ENCODE results near the gene PTPN6. TPM values are rescaled to one million over a fixed set of nuclear protein-coding genes. Genes with fewer than 3 reads are reported as not detected.

Gene PTPN6
- total and polyA plus RNA-seq, 2 of the 13 experiments (the other 11 are each of a cell fraction or from before 2014, with no cell fraction given), result 10.5 to 10.6 TPM

DNA sequence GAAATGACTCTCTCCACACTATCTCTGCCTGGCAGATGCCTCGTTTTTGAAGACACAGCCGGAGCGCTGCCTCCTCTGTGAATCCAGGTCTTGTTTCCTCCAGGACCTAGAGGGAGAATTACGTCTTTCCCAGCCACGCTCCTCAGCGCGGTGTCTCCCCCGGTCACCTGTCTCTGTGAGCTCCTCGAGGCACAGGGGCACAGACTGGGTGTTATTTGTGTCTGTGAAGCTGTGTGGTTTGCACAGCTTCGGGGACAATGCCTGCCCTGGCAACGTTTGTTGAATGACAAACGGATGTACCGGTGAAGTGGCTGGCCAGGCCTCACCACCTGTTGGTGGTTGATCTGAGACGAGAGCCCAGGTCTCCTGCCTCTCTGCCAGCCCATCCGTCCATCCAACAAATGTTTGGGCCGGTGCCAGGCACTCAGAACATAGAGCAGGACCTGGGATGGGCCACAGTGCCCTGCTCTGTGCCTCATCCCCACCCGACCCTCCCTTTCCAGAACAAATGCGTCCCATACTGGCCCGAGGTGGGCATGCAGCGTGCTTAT, 6.1 kb downstream of the PTPN6 start:
- in situ Hi-C loops (cut with HindIII; ENCODE audit: extremely low pct_ligation_motif_present, low pct_unique_long_range_greater_than_20kb) (no loop called here), intact Hi-C loops (cut with micrococcal nuclease; ENCODE audit: unreplicated experiment) (no loop called here)
- Histone ChIP-seq H3K27me3 (ENCODE audit: control insufficient read depth in 1 of 2, insufficient read depth in 2 of 2, low read length in 2 of 2) (no peaks in the 10 kb centered on the region), H3K9ac (ENCODE audit: insufficient read depth, low read depth, low read length) (no peak overlapping the region), H3K4me3 (replicated peaks in 1 of 3; ENCODE audit: insufficient read depth in 1 of 3, low read depth in 2 of 3, low read length in 3 of 3) (no peak overlapping the region), H3K79me2 (ENCODE audit: insufficient read depth, low read length) (no peaks in the 10 kb centered on the region), H3K36me3 (replicated peaks in 1 of 2; ENCODE audit: control insufficient read depth in 1 of 2, insufficient read depth in 2 of 2, low read length in 2 of 2) (no peaks in the 10 kb centered on the region; a peak in 1 of 5 replicates), H4K20me1 (ENCODE audit: insufficient read depth, low read length) (no peaks in the 10 kb centered on the region), H3K27ac (ENCODE audit: extremely low read length, insufficient read depth, low read length) (no peak overlapping the region), H2AFZ (ENCODE audit: low read length) (no peak overlapping the region), H3K9me3 (ENCODE audit: low read length) (no peaks in the 10 kb centered on the region), H3K4me1 (ENCODE audit: insufficient read depth, low read length) (peaks cover 18% of the 10 kb centered on the region), H3K4me2 (ENCODE audit: low read depth, low read length) (no peak overlapping the region)
- ATAC-seq (no peak), FAIRE-seq (no peak), DNase-seq (ENCODE audit: low spot score) (no peak)
- CTCF ChIA-PET (ENCODE audit: low intra/inter-chr PET ratio, low total read pairs), result no interaction called here
- TF ChIP-seq, protein P1, sequence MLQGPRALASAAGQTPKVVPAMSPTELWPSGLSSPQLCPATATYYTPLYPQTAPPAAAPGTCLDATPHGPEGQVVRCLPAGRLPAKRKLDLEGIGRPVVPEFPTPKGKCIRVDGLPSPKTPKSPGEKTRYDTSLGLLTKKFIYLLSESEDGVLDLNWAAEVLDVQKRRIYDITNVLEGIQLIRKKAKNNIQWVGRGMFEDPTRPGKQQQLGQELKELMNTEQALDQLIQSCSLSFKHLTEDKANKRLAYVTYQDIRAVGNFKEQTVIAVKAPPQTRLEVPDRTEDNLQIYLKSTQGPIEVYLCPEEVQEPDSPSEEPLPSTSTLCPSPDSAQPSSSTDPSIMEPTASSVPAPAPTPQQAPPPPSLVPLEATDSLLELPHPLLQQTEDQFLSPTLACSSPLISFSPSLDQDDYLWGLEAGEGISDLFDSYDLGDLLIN (CRISPR knock-in tag; IDR thresholded peaks at IDR 0.05; ENCODE audit: borderline replicate concordance), result no peak
- TF ChIP-seq ZFY (CRISPR knock-in tag; IDR thresholded peaks at IDR 0.05), result no peak
- TF ChIP-seq, protein P2, sequence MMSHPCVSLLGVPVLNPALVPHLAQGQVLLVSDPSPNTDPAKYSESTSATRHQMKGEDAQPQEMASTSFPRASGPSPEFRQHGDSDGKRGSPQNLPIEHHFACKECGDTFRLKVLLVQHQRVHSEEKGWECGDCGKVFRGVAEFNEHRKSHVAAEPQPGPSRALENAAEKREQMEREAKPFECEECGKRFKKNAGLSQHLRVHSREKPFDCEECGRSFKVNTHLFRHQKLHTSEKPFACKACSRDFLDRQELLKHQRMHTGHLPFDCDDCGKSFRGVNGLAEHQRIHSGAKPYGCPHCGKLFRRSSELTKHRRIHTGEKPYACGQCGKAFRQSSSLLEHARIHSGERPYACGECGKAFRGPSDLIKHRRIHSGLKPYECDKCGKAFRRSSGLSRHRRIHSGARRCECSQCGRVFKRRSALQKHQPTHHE (CRISPR knock-in tag; IDR thresholded peaks at IDR 0.05; ENCODE audit: borderline replicate concordance), result no peak
- TF ChIP-seq ZNF569 (CRISPR knock-in tag; IDR thresholded peaks at IDR 0.05; ENCODE audit: borderline replicate concordance), result no peak
- TF ChIP-seq, protein P3, sequence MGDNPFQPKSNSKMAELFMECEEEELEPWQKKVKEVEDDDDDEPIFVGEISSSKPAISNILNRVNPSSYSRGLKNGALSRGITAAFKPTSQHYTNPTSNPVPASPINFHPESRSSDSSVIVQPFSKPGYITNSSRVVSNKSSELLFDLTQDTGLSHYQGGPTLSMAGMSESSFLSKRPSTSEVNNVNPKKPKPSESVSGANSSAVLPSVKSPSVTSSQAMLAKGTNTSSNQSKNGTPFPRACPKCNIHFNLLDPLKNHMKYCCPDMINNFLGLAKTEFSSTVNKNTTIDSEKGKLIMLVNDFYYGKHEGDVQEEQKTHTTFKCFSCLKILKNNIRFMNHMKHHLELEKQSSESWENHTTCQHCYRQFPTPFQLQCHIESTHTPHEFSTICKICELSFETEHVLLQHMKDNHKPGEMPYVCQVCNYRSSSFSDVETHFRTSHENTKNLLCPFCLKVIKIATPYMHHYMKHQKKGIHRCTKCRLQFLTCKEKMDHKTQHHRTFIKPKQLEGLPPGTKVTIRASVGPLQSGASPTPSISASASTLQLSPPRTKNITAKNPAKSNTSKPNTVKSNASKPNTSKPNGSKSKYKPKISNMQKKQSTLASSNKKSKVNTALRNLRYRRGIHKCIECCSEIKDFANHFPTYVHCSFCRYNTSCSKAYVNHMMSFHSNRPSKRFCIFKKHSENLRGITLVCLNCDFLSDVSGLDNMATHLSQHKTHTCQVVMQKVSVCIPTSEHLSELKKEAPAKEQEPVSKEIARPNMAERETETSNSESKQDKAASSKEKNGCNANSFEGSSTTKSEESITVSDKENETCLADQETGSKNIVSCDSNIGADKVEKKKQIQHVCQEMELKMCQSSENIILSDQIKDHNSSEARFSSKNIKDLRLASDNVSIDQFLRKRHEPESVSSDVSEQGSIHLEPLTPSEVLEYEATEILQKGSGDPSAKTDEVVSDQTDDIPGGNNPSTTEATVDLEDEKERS (CRISPR knock-in tag; IDR thresholded peaks at IDR 0.05), result no peak
- TF ChIP-seq HOXA7 (CRISPR knock-in tag; IDR thresholded peaks at IDR 0.05), result no peak
- no peak for TF ChIP-seq ZNF124 (CRISPR knock-in tag; IDR thresholded peaks at IDR 0.05)
- TF ChIP-seq, protein P4, sequence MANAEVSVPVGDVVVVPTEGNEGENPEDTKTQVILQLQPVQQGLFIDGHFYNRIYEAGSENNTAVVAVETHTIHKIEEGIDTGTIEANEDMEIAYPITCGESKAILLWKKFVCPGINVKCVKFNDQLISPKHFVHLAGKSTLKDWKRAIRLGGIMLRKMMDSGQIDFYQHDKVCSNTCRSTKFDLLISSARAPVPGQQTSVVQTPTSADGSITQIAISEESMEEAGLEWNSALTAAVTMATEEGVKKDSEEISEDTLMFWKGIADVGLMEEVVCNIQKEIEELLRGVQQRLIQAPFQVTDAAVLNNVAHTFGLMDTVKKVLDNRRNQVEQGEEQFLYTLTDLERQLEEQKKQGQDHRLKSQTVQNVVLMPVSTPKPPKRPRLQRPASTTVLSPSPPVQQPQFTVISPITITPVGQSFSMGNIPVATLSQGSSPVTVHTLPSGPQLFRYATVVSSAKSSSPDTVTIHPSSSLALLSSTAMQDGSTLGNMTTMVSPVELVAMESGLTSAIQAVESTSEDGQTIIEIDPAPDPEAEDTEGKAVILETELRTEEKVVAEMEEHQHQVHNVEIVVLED (CRISPR knock-in tag; IDR thresholded peaks at IDR 0.05; ENCODE audit: borderline replicate concordance), result no peak
- TF ChIP-seq ZFAT (CRISPR knock-in tag; conservative IDR thresholded peaks at IDR 0.05), result no peak
- WGBS (ENCODE audit: low lambda C conversion rate), result 84% methylated on average over 11 of the region's 20 CpGs
- POLR2A ChIA-PET, result interaction anchor here (1.3 to 8.0 kb wide), 2 partner anchors 12 to 13 kb away, joined by 4 to 180 read pairs; partner anchors contain the start of genes C12orf57 and RNU7-1
- no TSS peak for BruUV-seq (replicated peaks)
